SK-N-SH (cell line): Measurements from ENCODE around the gene MRPS18A.

Experiments
- GABPA ChIP-seq: IDR thresholded peaks from 2 replicates; pipeline ENCODE4 v1.4.0; 2012; ENCODE audit warnings: low read depth, mild to moderate bottlenecking
- MXI1 ChIP-seq: IDR thresholded peaks from 2 replicates; pipeline ENCODE4 v1.6.1; 2012; ENCODE audit warnings: mild to moderate bottlenecking, low read depth, low read length, improper control_type of control experiment
- POLR2AphosphoS5 ChIP-seq: IDR thresholded peaks from 2 replicates; pipeline ENCODE4 v1.6.1; 2012; ENCODE audit warnings: low read depth, low read length
- REST ChIP-seq: IDR thresholded peaks from 2 replicates; pipeline ENCODE4 v1.6.1; 2012; ENCODE audit warnings: mild to moderate bottlenecking, low read depth, low read length, moderate library complexity
- TAF1 ChIP-seq: IDR thresholded peaks from 2 replicates; pipeline ENCODE4 v1.6.1; 2012; ENCODE audit warnings: low read depth, mild to moderate bottlenecking, low read length, moderate library complexity, borderline replicate concordance
- ZBTB33 ChIP-seq: IDR thresholded peaks from 2 replicates; pipeline ENCODE4 v1.4.0; 2012; ENCODE audit warnings: low read depth, borderline replicate concordance
- TF ChIP-seq, protein P1 (sequence below): fragments of 200-600 bp; sonication (generic); IDR thresholded peaks from 2 replicates; pipeline ENCODE4 v1.6.1; 2017; ENCODE audit warnings: antibody characterized with exemption, mild to moderate bottlenecking, moderate library complexity
- TF ChIP-seq, protein P2 (sequence below): fragments of 150-350 bp; IDR thresholded peaks from 2 replicates; pipeline ENCODE4 v1.6.1; 2016; ENCODE audit warnings: mild to moderate bottlenecking, low read depth, low read length

DNA sequence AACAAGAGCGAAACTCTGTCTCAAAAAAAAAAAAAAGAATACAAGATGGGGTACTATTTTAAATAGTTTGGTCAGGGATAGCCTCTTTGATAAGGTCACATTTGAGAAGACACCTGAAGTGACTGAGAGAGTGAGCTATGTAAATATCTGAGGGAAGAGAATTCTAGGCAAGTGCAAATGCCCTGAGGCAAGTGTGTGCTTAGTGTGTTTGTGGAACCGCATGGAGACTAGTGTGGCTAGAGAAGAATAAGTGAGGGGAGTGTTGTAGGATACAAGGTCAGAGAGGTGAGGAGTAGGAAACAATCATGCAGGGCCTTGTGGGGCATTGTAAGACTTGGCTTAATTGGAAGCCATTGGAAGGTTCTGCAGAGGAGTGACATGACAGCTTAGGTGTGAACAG lies 39.3 kb downstream of the MRPS18A start:
- TF ChIP-seq, protein P1, sequence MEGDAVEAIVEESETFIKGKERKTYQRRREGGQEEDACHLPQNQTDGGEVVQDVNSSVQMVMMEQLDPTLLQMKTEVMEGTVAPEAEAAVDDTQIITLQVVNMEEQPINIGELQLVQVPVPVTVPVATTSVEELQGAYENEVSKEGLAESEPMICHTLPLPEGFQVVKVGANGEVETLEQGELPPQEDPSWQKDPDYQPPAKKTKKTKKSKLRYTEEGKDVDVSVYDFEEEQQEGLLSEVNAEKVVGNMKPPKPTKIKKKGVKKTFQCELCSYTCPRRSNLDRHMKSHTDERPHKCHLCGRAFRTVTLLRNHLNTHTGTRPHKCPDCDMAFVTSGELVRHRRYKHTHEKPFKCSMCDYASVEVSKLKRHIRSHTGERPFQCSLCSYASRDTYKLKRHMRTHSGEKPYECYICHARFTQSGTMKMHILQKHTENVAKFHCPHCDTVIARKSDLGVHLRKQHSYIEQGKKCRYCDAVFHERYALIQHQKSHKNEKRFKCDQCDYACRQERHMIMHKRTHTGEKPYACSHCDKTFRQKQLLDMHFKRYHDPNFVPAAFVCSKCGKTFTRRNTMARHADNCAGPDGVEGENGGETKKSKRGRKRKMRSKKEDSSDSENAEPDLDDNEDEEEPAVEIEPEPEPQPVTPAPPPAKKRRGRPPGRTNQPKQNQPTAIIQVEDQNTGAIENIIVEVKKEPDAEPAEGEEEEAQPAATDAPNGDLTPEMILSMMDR, result no peak
- no peak for TF ChIP-seq ZBTB33
- TF ChIP-seq GABPA, result no peak
- no peak for TF ChIP-seq POLR2AphosphoS5
- TF ChIP-seq MXI1, result no peak
- no peak for TF ChIP-seq REST
- no peak for TF ChIP-seq TAF1
- TF ChIP-seq, protein P2, sequence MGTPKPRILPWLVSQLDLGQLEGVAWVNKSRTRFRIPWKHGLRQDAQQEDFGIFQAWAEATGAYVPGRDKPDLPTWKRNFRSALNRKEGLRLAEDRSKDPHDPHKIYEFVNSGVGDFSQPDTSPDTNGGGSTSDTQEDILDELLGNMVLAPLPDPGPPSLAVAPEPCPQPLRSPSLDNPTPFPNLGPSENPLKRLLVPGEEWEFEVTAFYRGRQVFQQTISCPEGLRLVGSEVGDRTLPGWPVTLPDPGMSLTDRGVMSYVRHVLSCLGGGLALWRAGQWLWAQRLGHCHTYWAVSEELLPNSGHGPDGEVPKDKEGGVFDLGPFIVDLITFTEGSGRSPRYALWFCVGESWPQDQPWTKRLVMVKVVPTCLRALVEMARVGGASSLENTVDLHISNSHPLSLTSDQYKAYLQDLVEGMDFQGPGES, result no peak
